Stimulated activated CD8-positive, alpha-beta memory T cell treated with anti-CD3 and anti-CD28 coated beads, Interleukin-4, amount 100 ng/mL, for 24 hours (primary cell): ENCODE data around the gene EGR4.
"Not testable (repeated sequence)": the region's sequence is repeated elsewhere in the genome, so short reads cannot be mapped to it uniquely, and the experiment has no call there.

Source experiments
- DNase-seq: peaks from one replicate; pipeline ENCODE4 v3.0.0-alpha.2; 2020; ENCODE audit warnings: low read depth

EGR4 gene

GRCh38 chr2:73263540-73264331, 29.6 kb downstream of the EGR4 start:
- DNase-seq: no peak

GRCh38 chr2:73262691-73263429, 30.5 kb downstream of the EGR4 start:
- DNase-seq: not testable (repeated sequence)

DNA sequence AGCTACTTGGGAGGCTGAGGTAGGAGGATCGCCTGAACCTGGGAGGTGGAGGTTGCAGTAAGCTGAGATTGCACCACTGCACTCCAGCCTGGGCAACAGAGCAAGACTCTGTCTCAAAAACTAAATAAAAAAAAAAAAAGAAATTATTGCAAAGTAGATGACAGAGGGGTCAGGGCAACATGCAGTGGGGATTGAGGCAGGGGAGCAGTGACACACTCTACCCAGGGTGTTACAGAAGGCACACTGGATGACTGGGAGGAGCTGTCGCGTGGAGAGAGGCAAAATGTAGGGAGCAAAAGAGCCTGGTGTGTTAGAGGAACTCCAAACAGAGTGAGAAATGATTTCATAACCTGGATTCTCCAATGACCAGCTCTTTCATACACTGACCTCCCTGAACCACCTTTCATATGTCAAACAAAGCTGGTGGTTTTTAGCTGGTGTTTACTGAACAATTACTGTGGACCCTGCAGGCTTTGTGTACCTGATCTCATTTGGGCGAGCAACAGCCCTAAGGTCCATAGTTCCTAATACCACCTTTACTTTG, 31.2 kb downstream of the EGR4 start:
- no peak for DNase-seq

DNA sequence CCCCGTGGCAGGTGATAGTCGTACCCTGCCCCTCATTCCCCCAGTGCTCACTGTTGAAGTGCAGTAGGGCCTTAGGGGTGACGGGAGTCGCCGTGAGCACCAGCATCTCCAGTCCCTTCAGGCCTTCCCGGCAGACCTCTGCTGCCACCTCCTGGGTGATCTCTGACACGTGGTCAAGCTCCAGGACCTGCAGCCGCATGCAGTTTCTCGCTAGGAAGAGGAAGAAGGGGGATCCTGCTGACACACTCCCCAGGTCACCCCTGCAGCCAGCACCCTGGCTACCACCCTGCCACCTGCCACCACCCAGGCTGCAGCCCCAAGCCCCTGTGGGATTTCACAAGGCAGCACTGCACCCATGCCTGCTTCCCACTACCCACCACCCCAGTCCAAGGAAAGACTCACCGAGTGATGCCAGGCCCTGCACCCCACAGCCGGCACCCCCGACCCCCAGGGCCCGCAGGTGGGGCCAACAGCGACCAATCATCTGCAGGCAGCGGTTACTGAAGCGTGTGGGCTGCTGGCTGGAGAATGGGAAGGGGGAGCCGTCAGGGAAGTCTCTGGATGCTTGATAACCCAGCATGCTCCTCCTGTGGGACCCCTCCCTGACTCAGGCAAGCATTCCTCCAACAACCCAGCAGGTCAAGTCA, 32.9 kb downstream of the EGR4 start:
- no peak for DNase-seq

GRCh38 chr2:73259704-73260337, 33.5 kb downstream of the EGR4 start:
- no peak for DNase-seq

- DNase-seq: no peak
These were observed 34.1 kb downstream of the EGR4 start for GRCh38 chr2:73259276-73259675.

DNA sequence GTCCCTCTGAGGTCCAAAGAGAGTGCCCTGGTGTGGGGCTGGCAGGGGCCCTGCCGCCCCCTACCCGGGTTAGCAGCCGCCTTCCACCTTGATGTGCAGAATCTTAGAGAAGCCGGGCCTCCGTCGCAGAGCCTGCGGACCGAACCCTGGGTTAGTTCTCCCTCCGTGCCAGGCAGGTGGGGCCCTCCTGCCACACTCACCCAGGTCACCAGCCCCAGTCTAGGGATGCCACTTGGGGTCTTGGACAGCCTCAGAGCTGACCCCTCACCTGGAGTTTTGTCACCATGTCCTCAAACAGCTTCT, 34.5 kb downstream of the EGR4 start:
- no peak for DNase-seq

GRCh38 chr2:73258186-73258912, 35.0 kb downstream of the EGR4 start:
- DNase-seq: no peak

- no peak for DNase-seq
These were observed 35.8 kb downstream of the EGR4 start for GRCh38 chr2:73257425-73258125.

- no peak for DNase-seq
These were observed 36.3 kb downstream of the EGR4 start for GRCh38 chr2:73257021-73257420.

DNA sequence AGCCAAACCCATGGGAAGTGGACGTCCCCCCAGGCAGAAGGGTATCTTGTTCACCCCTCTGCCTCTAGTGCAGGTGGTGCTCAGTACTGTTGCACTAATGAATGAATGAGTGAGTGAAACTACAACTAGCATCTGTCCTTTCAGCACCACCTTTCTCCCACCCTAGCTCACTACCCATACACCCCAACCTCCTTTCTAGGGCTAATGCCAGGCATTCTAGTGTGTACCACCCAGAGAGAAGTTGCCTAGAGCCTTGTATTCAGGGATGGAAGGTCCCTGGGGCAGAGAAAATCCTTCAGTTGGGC, 36.8 kb downstream of the EGR4 start:
- DNase-seq: no peak

DNA sequence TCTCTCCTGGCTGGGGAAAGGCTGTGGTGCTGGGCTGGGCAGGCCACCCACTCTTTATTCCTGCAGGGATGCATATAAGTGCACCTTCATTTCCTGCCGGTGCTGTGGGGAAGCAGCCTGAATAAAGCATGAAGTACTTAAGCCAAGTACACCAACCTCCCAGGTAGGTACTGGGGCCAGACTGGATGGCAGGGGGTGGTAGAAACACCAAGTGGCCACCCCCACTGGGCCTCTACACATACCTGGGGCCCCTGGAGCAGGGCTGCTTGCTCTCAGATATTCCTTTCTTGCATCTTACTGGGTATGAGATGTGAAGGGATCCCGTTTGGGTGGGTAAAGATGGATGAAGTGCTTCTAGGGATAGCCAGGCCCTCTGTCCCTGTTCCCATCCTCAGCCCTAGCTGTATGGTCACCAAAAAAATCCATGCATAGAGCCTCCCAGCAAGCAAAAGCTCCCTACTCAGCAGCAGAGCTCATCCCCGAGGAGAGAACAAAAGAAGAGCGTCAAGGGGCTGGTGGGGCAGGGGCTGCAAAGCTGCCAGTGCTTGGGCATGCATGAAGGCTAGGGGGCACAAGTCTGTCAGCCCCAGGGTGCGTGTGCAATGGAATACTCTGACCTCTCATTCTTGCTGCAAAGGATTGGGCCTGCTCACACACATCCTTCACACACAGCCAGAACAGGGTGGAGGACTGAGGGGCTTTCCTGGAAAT, 37.3 kb downstream of the EGR4 start:
- no peak for DNase-seq

GRCh38 chr2:73255007-73255644, 38.2 kb downstream of the EGR4 start:
- DNase-seq: no peak

DNA sequence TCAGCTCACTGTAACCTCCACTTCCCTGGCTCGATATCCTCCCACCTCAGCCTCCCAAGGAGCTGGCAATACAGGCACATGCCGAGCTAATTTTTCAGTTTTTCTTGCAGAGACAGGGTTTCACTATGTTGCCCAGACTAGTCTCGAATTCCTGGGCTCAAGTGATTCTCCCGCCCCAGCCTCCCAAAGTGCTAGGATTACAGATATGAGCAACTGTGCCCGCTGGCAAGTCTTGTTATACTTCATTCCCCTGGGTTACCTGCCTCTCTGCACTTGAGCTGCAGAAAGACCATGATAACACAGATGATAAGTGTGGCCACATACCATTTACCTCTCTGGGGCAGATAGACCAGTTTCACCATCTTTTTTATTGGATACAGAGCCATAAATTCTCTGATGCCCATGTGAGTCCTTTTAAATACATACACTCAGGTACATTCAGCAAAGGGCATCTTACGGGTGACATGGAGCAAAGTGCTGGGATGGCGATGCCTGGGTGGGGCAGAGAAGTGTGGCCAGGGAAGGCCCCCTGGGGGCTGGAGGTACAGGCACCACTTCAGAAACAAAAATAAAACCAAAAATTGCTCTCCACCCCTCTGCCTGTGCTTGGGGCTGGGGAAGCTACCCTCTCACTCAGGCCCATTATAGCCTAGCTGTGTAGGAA, 38.9 kb downstream of the EGR4 start:
- no peak for DNase-seq

DNA sequence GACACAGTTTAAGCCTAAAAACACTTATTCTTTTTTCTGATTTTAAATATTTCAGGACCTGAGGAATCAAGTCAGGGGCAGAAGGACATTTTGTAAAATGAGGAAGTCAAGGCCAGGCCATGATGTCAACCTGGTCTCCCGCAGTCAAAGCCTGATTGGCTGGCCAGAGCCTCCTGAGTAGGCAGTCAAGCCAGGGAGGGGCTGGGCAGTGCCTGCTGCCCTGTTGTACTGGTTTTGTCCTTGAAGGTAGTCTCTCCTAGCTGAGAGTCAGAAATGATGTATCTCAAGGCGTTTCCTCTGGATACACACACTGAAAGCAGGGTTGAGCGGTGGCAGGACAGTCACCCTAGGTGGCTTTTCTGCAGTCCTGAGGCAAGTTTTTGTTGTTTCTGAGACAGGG, 39.4 kb downstream of the EGR4 start:
- DNase-seq: no peak

- DNase-seq: no peak
These were observed 39.9 kb downstream of the EGR4 start for GRCh38 chr2:73253400-73253799.

DNA sequence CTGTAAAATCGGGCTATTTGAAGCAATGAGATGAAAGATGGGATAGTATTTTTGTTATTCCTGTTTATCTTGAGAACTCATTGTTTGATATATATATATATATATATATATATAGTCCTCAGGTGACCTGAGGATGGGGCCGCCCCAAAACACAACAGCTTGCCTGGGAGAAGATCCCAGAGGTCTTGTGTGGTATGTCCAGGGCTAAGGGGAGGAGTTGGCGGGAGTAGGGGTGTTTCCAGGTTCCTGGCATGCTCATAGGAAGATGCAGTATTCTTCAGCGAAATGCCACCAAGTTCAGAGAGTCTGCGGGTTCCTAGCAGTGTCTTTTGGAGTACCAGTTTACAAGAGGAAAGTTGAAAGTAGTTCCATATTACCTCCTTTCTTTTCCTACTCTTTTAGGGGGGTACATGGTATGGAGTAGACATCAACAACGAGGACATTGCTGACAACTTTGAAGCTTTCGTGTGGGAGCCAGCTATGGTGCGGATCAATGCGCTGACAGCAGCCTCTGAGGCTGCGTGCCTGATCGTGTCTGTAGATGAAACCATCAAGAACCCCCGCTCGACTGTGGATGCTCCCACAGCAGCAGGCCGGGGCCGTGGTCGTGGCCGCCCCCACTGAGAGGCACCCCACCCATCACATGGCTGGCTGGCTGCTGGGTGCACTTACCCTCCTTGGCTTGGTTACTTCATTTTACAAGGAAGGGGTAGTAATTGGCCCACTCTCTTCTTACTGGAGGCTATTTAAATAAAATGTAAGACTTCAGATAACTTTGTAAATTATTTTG, 40.9 kb downstream of the EGR4 start:
- no peak for DNase-seq

- no peak for DNase-seq
These were observed 42.2 kb downstream of the EGR4 start for GRCh38 chr2:73250872-73251846.
